NB4 (cell line): ENCODE results near the gene PCDHB10.
"Not testable (repeated sequence)": the region's sequence is repeated elsewhere in the genome, so short reads cannot be mapped to it uniquely, and the experiment has no call there.

Experiments used
- CTCF ChIP-seq: IDR thresholded peaks from one replicate; pipeline ENCODE4 v1.5.1; 2012; ENCODE audit warnings: low read depth, low read length
- TF ChIP-seq, protein P1 (sequence below): IDR thresholded peaks from 2 replicates; pipeline ENCODE4 v1.6.1; 2011; ENCODE audit warnings: low read depth, low read length

GRCh38 chr5:141215504-141215903 lies 23.4 kb downstream of the PCDHB10 start:
- not testable (repeated sequence) for TF ChIP-seq CTCF
- TF ChIP-seq, protein P1, sequence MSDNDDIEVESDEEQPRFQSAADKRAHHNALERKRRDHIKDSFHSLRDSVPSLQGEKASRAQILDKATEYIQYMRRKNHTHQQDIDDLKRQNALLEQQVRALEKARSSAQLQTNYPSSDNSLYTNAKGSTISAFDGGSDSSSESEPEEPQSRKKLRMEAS = not testable (repeated sequence)
